ENCODE data around the gene CMSS1. TPM values are rescaled to one million over a fixed set of nuclear protein-coding genes. Genes with fewer than 3 reads are reported as not detected.

CMSS1 gene
- total RNA-seq, 1 experiment from 2014 or later, result 98.6 TPM

DNA sequence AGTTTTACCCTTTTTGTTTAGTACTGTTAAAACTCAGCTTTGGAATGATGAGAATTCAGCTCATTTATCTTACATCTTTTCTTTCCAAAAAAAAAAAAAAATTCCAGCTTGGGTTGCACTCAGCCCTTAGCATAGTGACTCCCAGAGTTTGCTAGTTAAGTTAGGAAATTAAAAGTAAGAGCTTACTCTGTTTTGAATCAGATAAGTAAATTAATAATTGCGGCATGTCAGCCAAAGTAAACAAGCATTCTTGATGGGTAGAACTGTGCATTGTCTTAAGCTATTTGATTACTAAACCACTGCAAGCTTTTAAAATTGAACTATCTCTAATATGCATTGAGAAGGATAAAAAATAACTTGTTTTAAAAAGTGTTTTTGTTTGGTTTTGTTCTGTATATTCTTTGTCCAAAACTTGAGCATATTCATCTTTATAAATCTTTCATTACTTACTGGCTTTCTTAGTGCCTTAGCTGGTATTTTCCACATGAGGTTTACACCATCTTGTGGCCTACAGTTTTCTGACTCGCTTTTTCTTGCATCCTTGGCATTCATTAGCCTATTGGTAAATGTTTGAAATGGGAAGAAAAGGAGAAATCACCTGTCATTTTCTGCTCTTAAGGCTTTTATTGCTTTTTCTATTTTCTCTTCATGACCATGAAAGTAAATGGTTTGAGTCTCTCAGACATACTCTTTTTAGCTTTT lies 189.1 kb downstream of the CMSS1 start:
- Histone ChIP-seq H3K36me3 (ENCODE audit: insufficient read depth, low read length, poor library complexity, severe bottlenecking) (no peaks in the 10 kb centered on the region), H3K4me3 (ENCODE audit: low read depth, low read length, poor library complexity, severe bottlenecking) (no peak overlapping the region), H3K27ac (ENCODE audit: low read depth, low read length, poor library complexity, severe bottlenecking) (no peak overlapping the region), H3K9me3 (ENCODE audit: low read depth, low read length, poor library complexity, severe bottlenecking) (no peaks in the 10 kb centered on the region), H3K4me1 (ENCODE audit: insufficient read depth, low read length, poor library complexity, severe bottlenecking) (no peaks in the 10 kb centered on the region), H3K27me3 (replicated peaks; ENCODE audit: insufficient read depth, low read depth, low read length, poor library complexity) (no peaks in the 10 kb centered on the region)
- no TSS peak for BruUV-seq (replicated peaks)
- DNase-seq (ENCODE audit: low spot score), result no peak
- CTCF ChIA-PET, result no interaction called here
- intact Hi-C loops (cut with micrococcal nuclease; ENCODE audit: unreplicated experiment), result no loop called here
- no peak for TF ChIP-seq EZH2 (IDR thresholded peaks at IDR 0.05; ENCODE audit: borderline replicate concordance, low read depth, low read length, poor library complexity, severe bottlenecking)
- TF ChIP-seq, protein P1, sequence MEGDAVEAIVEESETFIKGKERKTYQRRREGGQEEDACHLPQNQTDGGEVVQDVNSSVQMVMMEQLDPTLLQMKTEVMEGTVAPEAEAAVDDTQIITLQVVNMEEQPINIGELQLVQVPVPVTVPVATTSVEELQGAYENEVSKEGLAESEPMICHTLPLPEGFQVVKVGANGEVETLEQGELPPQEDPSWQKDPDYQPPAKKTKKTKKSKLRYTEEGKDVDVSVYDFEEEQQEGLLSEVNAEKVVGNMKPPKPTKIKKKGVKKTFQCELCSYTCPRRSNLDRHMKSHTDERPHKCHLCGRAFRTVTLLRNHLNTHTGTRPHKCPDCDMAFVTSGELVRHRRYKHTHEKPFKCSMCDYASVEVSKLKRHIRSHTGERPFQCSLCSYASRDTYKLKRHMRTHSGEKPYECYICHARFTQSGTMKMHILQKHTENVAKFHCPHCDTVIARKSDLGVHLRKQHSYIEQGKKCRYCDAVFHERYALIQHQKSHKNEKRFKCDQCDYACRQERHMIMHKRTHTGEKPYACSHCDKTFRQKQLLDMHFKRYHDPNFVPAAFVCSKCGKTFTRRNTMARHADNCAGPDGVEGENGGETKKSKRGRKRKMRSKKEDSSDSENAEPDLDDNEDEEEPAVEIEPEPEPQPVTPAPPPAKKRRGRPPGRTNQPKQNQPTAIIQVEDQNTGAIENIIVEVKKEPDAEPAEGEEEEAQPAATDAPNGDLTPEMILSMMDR (conservative IDR thresholded peaks at IDR 0.05; ENCODE audit: low read depth, low read length), result 0 out of 2 replicates have a peak, but pooled peaks have one; percentile 15
- POLR2A ChIA-PET (ENCODE audit: low non-redundant PET), result no interaction called here

DNA sequence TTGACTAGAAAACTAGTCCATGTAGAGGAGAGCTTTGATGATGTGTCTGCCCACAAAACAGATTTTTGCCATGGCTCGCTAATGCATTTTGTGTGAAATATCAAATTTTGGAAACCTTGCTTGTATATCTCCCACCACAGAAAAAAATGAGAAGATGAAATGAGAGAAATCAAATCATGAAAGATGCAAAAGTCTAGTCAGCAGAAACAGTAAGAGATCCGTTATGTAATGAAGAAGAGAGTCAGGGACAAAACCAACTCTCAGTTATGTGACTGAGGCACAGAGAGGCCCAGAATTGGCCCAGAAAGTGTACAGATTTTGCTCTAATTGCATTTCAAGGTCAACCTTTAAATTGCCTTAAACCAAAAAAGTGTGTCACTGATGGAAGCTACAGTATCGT lies 189.7 kb downstream of the CMSS1 start:
- Histone ChIP-seq H3K9me3 (ENCODE audit: low read depth, low read length, poor library complexity, severe bottlenecking) (no peaks in the 10 kb centered on the region), H3K27me3 (replicated peaks; ENCODE audit: insufficient read depth, low read depth, low read length, poor library complexity) (no peaks in the 10 kb centered on the region), H3K4me3 (ENCODE audit: low read depth, low read length, poor library complexity, severe bottlenecking) (no peak overlapping the region), H3K4me1 (ENCODE audit: insufficient read depth, low read length, poor library complexity, severe bottlenecking) (no peaks in the 10 kb centered on the region), H3K27ac (ENCODE audit: low read depth, low read length, poor library complexity, severe bottlenecking) (no peak overlapping the region), H3K36me3 (ENCODE audit: insufficient read depth, low read length, poor library complexity, severe bottlenecking) (no peaks in the 10 kb centered on the region)
- intact Hi-C loops (cut with micrococcal nuclease; ENCODE audit: unreplicated experiment), result no loop called here
- BruUV-seq (replicated peaks), result no TSS peak
- CTCF ChIA-PET, result no interaction called here
- POLR2A ChIA-PET (ENCODE audit: low non-redundant PET), result no interaction called here
- TF ChIP-seq, protein P1 (conservative IDR thresholded peaks at IDR 0.05; ENCODE audit: low read depth, low read length), result no peak
- no peak for TF ChIP-seq EZH2 (IDR thresholded peaks at IDR 0.05; ENCODE audit: borderline replicate concordance, low read depth, low read length, poor library complexity, severe bottlenecking)
- DNase-seq (ENCODE audit: low spot score), result no peak

DNA sequence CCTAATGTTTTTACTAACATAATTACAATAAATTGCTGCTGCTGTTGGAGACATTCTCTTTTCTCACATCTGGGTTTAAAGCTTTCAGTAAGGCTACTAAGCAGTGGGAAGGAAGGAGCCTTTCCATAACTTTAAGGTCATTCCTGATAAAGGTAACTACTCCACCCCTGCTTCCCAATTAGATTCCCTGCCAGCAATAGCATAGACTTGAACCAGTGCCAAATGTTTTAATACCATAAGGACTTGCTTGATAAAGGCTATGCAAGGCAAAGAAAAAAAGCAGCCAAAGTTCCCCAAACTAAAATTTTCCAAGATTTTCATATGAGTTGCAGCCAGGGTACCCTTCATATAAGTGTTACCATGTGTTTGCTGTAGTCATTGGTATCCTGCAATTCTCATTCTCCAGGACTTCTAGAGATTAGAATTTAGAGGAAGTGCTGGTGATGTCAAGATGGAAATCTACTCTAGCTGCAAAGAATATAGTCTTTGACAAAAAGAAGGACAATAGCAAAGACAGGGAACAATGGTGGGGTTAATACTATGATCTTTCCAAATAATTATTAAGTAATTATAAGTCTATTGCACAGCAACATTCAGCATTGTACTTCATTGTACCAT lies 190.5 kb downstream of the CMSS1 start:
- BruUV-seq (replicated peaks), result no TSS peak
- Histone ChIP-seq H3K9me3 (ENCODE audit: low read depth, low read length, poor library complexity, severe bottlenecking) (no peaks in the 10 kb centered on the region), H3K4me3 (ENCODE audit: low read depth, low read length, poor library complexity, severe bottlenecking) (no peak overlapping the region), H3K27me3 (replicated peaks; ENCODE audit: insufficient read depth, low read depth, low read length, poor library complexity) (no peaks in the 10 kb centered on the region), H3K36me3 (ENCODE audit: insufficient read depth, low read length, poor library complexity, severe bottlenecking) (no peaks in the 10 kb centered on the region), H3K4me1 (ENCODE audit: insufficient read depth, low read length, poor library complexity, severe bottlenecking) (no peaks in the 10 kb centered on the region), H3K27ac (ENCODE audit: low read depth, low read length, poor library complexity, severe bottlenecking) (no peak overlapping the region)
- intact Hi-C loops (cut with micrococcal nuclease; ENCODE audit: unreplicated experiment), result no loop called here
- ChIA-PET POLR2A (ENCODE audit: low non-redundant PET) (no interaction called here), CTCF (no interaction called here)
- TF ChIP-seq EZH2 (IDR thresholded peaks at IDR 0.05; ENCODE audit: borderline replicate concordance, low read depth, low read length, poor library complexity, severe bottlenecking), result no peak
- TF ChIP-seq, protein P1 (conservative IDR thresholded peaks at IDR 0.05; ENCODE audit: low read depth, low read length), result no peak
- no peak for DNase-seq (ENCODE audit: low spot score)

Data from A673 (cell line).